Fibroblast of skin of left quadriceps (primary cell): Measurements from ENCODE around the gene CLEC4G.
"Not testable (repeated sequence)": the region's sequence is repeated elsewhere in the genome, so short reads cannot be mapped to it uniquely, and the experiment has no call there.

Source experiments
- DNase-seq, 2 experiments: peaks; one replicate each; pipeline ENCODE4 v3.0.0-alpha.2; 2013; ENCODE audit warnings: low read depth in 2 of 2

The CLEC4G gene, protein sequence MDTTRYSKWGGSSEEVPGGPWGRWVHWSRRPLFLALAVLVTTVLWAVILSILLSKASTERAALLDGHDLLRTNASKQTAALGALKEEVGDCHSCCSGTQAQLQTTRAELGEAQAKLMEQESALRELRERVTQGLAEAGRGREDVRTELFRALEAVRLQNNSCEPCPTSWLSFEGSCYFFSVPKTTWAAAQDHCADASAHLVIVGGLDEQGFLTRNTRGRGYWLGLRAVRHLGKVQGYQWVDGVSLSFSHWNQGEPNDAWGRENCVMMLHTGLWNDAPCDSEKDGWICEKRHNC

GRCh38 chr19:7732045-7732444, at the start of gene CLEC4G:
Gene CLEC4G (minus strand): TSS chr19:7732110. CDS start chr19:7732102, 8 bp downstream.
- DNase-seq = no peak

DNA sequence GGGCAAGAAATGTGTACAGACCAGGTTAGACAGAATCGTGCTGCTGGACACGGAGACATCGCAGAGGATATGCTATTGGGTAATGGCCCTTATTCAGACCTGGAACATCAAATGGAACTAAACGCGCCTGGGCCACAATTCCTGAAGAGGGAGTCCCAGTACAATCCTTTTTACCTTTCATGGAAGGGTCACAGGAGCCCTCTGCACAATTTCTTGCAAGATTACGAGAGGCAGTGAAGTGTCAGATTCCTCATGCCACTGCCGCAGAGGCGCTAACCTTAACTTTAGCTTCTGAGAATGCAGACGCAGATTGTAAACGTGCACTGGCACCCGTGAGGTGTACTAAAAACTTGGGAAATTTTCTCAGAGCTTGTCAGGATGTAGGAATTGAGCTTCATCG, 49.2 kb upstream of the CLEC4G start:
- no peak for DNase-seq

- no peak for DNase-seq
These were observed 47.9 kb upstream of the CLEC4G start for GRCh38 chr19:7779631-7780486.

DNA sequence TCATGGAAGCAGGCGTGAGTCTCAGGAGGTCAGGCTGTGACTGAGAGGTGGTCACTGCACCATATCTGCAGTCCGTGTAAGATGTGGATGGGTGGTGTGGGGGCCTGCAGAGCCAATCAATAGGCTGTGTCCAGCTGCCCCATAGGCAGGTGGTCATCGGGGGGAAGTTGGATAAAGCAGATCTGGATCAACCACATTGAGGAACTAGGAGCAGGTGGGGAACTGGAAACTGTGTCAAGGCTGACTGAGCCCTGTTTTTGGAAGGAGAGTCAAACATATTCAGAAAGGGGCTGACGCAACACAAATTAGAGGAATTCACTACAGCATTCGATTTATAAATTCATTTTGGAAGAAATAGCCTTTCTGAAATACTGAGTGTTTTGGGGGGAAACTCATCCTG, 46.2 kb upstream of the CLEC4G start:
- DNase-seq = no peak

- DNase-seq = no peak
These were observed 43.9 kb upstream of the CLEC4G start for GRCh38 chr19:7775761-7776160.

- DNase-seq = no peak
These were observed 41.9 kb upstream of the CLEC4G start for GRCh38 chr19:7773841-7774240.

- DNase-seq = peak; percentile 18 to 29
These were observed 40.9 kb upstream of the CLEC4G start for GRCh38 chr19:7772752-7773291.

GRCh38 chr19:7771072-7771471, 39.2 kb upstream of the CLEC4G start:
- DNase-seq = no peak

- no peak for DNase-seq
These were observed 37.3 kb upstream of the CLEC4G start for GRCh38 chr19:7769171-7769570.

DNA sequence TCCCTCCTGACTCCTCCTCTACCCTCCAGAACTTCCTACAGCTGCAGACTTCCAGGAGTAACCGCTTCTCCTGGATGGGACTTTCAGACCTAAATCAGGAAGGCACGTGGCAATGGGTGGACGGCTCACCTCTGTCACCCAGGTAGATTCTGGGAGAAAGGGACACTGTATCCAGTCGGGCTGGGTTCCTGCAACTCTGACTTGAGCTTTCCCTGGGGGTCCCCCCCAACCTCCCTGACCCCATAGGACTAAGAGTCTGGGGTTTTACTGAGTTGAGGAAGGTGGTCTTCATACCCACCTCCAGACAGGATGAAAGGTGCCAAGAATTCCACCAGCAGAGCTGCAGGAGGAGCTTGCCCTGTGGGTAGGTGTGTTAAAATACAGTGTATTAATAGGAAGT, 35.6 kb upstream of the CLEC4G start:
- no peak for DNase-seq

- no peak for DNase-seq
These were observed 34.6 kb upstream of the CLEC4G start for GRCh38 chr19:7766535-7766934.

GRCh38 chr19:7765043-7765442, 33.1 kb upstream of the CLEC4G start:
- not testable (repeated sequence) for DNase-seq

DNA sequence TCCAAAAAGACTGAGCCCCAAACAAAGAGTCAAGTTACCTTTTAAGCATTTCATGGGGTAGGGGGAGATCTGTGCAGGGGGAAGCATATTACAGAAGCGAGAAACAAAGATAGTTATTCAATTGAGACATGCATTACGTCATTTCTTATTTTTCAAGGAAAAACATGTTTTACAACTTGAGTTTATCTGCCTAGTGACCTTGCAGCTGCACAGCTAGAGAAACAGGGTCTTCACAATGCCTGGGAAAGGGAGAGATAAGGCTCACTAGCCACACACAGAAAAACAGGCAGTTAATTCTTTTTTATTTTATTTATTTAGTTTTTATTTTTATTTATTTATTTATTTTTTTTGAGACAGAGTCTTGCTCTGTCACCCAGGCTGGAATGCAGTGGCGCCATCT, 32.2 kb upstream of the CLEC4G start:
- not testable (repeated sequence) for DNase-seq

DNA sequence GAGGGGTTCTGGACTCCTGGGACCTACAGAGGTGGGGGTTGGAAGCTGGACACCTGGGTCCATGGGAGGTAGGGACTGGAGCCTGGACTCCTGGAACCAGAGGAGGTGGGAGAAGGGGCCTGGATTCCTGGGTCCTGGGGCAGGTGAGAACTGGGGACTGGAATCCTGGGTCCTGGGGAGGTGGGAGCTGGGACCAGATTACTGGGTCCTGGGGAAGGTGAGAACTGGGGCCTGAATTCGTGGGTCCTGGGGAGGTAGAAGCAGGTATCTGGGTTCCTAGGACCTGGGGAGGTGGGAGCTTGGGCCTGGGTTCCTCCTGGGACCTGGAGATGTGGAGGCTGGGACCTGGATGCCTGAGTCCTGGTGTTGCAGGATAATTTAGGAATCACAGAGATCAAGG, 31.8 kb upstream of the CLEC4G start:
- no peak for DNase-seq

- DNase-seq = no peak
These were observed 30.9 kb upstream of the CLEC4G start, which contains the start of gene CLEC4M for GRCh38 chr19:7762719-7763293. Gene CLEC4M (plus strand): TSS chr19:7763243. CDS start chr19:7763267, 24 bp downstream.

GRCh38 chr19:7759156-7759555, 27.2 kb upstream of the CLEC4G start:
- DNase-seq = no peak

DNA sequence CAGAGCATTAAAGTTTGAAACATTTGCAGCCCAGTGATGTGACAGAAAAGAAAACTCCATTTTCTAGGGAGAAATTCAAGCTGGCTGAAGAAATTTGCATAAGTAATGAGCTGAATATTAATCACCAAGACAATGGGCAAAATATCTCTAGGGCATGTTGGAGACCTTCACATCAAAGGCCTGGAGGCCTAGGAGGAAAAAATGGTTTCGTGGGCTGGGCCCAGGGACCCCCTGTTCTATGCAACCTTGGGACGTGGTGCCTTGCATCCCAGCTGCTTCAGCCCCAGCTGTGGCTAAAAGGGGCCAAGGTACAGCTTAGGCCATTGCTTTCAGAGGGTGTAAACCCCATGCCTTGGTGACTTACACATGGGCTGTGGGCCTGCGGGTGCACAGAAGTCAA, 25.4 kb upstream of the CLEC4G start:
- no peak for DNase-seq

DNA sequence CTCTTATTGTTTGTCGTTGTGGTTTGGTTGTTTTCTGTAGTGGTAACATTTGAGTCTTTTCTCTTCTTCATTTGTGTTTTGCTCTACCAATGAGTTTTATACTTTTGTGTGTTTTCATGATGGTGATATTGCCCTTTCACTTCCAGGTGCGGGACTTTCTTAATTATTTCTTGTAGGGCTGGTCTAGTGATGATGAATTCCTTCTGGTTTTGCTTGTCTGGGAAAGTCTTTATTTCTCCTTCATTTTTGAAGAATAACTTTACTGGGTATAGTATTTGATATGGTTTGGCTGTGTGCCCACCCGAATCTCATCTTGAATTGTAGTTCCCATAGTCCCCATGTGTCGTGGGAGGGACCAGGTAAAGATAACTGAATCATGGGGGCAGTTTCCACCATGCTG, 24.3 kb upstream of the CLEC4G start:
- DNase-seq = no peak

- DNase-seq = no peak
These were observed 19.4 kb upstream of the CLEC4G start for GRCh38 chr19:7751157-7751783.

- DNase-seq = no peak
These were observed 16.8 kb upstream of the CLEC4G start for GRCh38 chr19:7748756-7749155.

- DNase-seq = no peak
These were observed 16.3 kb upstream of the CLEC4G start for GRCh38 chr19:7748171-7748570.
